GM04504 (cell line): ENCODE results near the gene CYP2A6.
A peak's percentile ranks its signal among the peaks of the same experiment; 100 is the strongest.

Experiments used
- DNase-seq: peaks from one replicate; pipeline ENCODE4 v3.0.0-alpha.2; 2012; ENCODE audit warnings: low read depth

Gene CYP2A6

DNA sequence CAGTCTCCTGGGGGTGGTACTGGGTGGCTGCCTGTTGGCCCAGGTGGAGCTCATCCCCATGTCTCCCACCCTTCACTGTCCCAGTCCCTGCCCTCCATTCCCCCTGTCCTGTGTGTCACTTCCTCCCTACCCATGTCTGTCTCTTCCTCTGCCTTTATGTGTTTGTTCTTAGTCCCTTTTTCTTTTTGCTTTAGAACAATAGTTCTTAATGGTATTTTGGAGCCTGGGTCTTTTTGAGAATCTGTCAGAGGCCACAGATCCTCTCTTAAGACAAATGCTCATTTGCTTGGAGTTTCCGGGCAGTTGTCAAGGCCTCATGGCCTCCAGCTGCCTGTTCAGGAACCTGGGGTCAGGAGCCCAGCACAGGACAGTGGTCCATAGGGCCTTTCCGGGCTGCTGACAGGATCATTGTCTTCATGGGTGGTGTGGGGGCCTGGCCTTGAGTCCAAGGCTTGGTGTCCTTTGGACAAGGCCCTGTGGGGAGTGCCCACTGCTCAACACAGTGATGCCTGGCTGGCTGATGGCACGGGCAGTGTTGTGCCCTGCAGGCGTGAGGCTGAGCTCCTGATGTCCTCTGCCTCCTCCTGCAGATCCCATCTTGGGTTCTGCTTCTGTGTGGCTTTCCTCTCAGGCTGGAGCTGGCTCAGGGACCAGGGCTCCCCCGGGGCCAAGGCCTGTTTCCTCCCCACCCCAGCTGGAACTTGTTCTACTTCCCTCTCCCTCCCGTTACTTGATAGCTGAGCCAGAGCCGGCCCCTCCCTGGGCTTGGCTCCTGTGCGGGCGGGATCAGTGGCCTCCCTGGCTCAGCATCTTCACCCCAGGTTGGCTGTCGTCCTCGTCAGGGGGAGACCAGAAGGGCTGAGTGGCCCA is 47.7 kb downstream of the CYP2A6 start:
- no peak for DNase-seq

DNA sequence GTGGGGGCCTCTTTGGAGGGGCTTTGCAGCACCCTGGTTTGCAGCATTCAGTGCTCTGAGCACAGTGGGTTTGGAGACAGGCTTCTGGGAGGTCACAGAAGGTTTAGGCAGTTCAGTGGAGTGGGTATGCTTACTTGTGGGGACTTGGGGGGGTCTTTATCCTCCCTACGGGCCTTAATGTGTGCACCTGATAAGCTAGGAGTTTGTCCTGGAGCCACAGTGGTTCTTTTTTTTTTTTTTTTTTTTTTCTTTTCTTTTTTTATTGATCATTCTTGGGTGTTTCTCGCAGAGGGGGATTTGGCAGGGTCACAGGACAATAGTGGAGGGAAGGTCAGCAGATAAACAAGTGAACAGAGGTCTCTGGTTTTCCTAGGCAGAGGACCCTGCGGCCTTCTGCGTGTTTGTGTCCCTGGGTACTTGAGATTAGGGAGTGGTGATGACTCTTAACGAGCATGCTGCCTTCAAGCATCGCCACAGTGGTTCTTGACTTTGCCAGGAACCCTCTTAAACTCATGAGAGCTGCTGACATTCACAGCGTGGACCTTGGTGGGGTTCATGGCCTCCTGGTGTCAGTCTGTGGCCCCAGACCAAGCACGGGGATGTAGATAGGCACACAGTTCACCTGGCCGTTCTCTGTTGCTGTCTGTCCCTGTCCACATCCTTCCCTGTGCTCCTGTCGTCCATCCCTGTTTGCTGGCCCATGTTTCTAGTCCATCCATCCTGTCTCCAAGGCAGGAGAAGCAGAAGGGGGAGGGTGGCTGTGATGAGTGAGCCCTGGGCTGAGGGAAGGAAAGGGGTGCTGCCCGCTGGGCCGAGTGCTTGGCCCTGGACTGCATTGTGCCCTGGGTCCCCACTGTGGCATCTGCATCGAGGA is 48.6 kb downstream of the CYP2A6 start:
- no peak for DNase-seq

DNA sequence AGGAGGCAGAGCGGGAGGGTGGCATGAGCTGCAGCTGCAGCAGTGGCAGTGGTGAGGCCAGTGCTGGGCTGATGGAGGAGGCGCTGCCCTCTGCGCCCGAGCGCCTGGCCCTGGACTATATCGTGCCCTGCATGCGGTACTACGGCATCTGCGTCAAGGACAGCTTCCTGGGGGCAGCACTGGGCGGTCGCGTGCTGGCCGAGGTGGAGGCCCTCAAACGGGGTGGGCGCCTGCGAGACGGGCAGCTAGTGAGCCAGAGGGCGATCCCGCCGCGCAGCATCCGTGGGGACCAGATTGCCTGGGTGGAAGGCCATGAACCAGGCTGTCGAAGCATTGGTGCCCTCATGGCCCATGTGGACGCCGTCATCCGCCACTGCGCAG is 49.3 kb downstream of the CYP2A6 start:
- DNase-seq, result no peak

DNA sequence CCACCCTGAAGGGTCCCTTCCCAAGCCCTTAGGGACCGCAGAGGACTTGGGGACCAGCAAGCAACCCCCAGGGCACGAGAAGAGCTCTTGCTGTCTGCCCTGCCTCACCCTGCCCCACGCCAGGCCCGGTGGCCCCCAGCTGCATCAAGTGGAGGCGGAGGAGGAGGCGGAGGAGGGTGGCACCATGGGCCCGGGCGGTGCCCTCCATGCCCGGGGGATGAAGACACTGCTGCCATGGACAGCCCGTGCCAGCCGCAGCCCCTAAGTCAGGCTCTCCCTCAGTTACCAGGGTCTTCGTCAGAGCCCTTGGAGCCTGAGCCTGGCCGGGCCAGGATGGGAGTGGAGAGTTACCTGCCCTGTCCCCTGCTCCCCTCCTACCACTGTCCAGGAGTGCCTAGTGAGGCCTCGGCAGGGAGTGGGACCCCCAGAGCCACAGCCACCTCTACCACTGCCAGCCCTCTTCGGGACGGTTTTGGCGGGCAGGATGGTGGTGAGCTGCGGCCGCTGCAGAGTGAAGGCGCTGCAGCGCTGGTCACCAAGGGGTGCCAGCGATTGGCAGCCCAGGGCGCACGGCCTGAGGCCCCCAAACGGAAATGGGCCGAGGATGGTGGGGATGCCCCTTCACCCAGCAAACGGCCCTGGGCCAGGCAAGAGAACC is 49.8 kb downstream of the CYP2A6 start:
- DNase-seq, result no peak

DNA sequence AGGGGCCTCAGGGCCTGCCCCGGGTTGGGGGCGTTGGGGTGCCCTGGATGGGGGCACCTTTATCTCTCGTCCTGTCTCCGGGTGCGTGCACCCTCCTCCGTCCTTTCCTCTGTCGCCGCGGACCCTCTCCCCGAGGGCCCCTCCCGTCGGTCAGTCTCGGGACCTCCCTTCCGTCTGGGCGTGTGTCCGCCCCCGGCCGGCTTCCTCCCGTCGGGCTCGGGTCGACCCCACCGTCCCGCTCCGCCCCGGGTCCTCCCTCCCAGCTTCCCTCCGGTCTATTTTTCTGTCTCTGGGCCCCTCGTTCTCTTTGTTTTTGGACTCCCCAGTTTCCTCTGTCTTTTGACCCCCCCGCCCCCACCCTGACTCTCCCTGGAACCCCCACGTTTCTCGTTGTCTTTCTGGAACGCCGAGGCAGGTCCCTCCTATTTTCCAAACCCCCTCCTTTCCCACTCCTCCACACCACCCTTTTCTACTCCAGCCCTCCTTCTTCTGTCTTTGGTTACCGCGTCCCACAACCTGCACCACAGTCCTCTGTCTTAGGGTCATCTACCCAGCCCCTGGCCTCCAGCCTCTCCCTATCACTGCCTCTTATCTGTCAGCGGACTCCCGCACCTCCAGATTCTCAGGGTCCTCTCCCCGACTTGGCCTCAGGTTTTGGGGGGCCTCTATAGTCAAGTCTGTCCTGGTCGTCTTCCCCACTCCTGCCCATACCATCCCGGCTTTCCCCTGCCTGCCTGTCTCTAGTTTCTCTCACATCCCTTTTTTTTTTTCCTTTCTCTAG is 50.5 kb downstream of the CYP2A6 start:
- DNase-seq, result no peak

DNA sequence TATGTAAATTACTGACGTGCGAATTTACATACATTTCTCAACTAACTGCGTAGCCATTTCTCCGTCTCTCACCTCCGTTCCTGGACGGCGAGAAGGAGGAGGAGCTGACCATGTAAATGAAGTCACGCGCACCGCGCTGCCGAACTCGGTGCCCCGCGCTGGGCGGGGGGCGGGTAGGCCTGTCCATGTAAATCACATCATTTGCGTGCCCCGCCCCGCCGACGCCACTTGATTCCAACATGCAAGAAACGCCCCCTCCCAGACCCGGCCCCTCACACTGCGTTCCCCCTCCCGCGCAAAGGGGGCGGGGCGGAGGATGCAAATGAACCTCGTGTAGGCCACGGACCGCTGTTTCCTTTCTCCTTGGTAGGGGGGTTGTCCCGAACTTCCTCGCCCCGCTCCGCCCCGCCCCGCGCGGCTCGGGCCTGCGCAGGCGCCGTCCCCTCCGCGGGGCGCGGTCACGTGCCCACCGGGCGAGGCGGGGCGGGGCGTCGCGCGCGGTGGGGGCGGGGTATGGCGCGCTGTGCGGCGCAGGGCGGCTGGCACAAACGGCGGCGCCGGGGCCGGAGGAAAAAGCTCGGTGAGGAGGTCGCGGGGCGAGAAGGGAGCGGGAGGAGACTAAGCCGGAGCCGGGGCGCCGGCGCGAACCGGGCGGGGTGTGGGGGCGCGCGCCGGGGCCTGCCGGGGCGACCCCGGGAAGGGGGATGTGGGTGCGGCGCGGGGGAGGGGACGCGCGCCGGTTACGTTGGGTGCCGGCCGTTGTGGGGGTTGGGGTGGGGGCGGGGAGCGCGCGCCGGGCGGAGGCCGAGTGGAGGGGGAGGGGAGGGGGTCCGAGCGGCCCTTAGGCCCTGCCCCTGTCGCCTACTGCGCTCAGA is 51.3 kb downstream of the CYP2A6 start, which contains the start of gene EGLN2:
TSS of gene EGLN2 (plus strand) at position 509 of the 875 bp plus-strand sequence. CDS start 1,382 bp downstream, outside the sequence.
- peak; percentile 99 for DNase-seq

DNA sequence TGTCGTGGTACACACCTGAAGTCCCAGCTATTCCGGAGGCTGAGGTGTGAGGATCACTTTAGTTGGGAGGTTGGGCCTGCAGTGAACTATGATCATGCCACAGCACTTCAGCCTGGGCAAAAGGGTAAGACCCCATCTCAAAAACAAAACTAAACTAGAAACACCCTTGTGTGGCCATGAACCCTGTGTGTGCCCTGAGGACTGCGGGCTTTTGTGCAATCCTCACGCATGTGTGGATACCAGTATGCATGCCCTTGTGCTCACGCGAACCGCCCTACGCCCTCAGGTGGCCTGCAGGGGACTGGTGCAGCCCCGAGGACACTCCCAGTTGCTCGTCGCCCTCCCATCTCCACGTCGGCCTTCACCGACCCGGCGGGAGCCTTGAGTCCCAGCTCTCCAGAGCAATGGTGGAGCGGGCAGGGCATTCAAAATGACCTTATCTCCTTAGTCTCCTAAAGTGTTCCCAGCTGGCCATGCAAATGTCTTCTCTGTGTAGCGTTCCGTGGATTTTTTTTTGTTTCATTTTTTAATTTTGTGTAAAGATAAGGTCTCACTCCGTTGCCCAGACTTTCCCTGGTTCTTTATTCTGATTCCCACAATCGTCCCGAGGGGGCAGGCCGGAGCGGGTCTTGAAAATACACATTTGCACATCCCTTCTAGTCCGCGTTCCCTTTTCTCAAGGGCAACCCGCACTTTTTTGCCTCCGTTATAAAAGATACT is 52.1 kb downstream of the CYP2A6 start:
- peak; percentile 32 for DNase-seq

DNA sequence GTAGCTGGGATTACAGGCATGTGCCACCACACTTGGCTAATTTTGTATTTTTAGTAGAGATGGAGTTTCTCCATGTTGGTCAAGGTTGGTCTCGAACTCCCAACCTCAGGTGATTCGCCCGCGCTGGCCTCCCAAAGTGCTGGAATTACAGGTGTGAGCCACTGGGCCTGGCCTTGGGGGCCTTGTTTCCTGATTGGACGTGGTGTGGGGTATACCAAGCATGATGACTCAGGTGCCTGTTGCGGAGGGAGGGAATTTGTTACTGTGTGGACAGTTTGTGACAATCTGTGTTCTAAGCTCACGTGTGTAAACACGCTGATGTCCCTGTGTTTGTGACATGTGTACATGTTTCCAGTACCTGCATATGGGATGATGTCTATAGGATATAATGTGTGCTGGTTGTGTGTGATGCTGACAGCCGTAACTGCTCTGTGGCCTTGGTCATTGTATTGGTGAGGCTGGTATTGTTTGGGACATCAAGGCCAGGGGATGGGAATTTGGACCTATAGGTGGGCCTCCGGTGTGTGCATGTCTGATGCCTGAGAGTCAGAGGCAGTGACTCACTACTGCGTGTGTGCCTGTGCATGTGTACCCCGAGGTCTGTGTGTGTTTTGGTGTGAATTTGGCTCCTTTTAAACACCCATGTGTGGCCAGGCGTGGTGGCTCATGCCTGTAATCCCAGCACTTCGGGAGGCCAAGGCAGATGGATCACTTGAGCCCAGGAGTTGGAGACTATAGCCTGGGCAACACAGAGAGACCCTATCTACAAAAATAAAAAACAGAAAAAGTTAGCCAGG is 52.9 kb downstream of the CYP2A6 start:
- no peak for DNase-seq
